ENCODE results near the gene PLEKHG5. TPM values are rescaled to one million over a fixed set of nuclear protein-coding genes. Genes with fewer than 3 reads are reported as not detected.
"Not testable (repeated sequence)": the region's sequence is repeated elsewhere in the genome, so short reads cannot be mapped to it uniquely, and the experiment has no call there.

PLEKHG5 gene
- polyA plus RNA-seq, 3 donors: 0.03 TPM; not detected in 2

DNA sequence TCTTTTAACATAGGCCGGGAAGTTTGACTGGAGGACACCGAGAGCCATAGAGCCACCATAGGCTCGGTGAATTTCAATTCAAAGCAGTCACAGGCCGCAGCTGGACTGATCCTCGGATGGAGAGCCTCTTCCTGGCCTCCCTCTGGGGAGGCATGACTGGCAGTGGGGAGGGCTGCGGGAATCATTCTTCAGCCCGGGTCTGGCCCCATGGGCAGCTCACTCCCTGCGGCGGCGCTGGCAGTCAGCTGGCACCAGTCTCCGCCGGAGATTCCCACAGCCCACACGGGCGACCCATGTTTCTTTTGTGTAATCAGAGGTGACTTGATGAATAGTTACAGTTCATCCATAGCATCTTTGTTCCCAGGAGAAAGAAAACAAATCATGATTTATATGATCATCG lies 56.3 kb downstream of the PLEKHG5 start:
- H3K27me3 Mint-ChIP-seq (ENCODE audit: low read depth in 3 of 3): peaks cover 22 to 46% (median 22%) of the 10 kb centered on the region in 3 donors
- TF ChIP-seq, protein P1, sequence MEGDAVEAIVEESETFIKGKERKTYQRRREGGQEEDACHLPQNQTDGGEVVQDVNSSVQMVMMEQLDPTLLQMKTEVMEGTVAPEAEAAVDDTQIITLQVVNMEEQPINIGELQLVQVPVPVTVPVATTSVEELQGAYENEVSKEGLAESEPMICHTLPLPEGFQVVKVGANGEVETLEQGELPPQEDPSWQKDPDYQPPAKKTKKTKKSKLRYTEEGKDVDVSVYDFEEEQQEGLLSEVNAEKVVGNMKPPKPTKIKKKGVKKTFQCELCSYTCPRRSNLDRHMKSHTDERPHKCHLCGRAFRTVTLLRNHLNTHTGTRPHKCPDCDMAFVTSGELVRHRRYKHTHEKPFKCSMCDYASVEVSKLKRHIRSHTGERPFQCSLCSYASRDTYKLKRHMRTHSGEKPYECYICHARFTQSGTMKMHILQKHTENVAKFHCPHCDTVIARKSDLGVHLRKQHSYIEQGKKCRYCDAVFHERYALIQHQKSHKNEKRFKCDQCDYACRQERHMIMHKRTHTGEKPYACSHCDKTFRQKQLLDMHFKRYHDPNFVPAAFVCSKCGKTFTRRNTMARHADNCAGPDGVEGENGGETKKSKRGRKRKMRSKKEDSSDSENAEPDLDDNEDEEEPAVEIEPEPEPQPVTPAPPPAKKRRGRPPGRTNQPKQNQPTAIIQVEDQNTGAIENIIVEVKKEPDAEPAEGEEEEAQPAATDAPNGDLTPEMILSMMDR (IDR thresholded peaks at IDR 0.05): no peak
- intact Hi-C loops (cut with micrococcal nuclease): no loop called here

DNA sequence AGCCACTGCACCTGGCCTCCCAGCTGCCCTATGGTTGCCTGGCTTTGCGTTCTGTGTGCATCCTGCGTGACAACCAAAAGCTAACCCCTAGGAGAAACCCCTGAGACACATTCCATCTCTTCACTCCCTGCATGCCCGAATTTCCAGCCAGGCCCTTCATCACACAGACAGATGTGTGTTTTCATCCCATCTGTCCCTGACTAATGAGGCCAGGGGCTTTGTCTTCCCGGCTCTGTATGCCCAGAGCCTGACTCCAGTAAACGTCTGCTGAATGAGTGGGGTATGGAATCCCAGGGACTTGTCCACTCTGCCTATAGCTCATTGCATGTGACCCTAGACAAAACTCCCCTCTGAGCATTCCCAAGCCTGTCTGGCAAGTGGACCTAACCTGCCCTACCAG lies 57.3 kb downstream of the PLEKHG5 start:
- WGBS (ENCODE audit: insufficient coverage): 100% methylated on average over 1 of the region's 5 CpGs
- Histone ChIP-seq H4K20me1 (ENCODE audit: insufficient read depth, low read length) (no peaks in the 10 kb centered on the region), H3K27ac (ENCODE audit: low read depth in 1 of 2, low read length in 2 of 2) (no peak overlapping the region), H3K4me1 (ENCODE audit: control insufficient read depth in 1 of 2, insufficient read depth in 2 of 2, low read length in 2 of 2) (no peaks in the 10 kb centered on the region), H3K4me3 (replicated peaks in 1 of 3; ENCODE audit: low read depth in 2 of 3, low read length in 3 of 3) (no peak overlapping the region), H3K36me3 (replicated peaks in 1 of 2; ENCODE audit: control insufficient read depth in 1 of 2, insufficient read depth in 2 of 2, low read length in 2 of 2) (no peaks in the 10 kb centered on the region), H3K27me3 (ENCODE audit: control insufficient read depth in 2 of 2, insufficient read depth in 2 of 2, low read length in 2 of 2) (peaks cover 2 to 8% of the 10 kb centered on the region in 2 donors), H3K9me3 (replicated peaks in 1 of 2; ENCODE audit: control insufficient read depth in 1 of 2, insufficient read depth in 1 of 2, low read length in 2 of 2) (no peaks in the 10 kb centered on the region), H3K9ac (ENCODE audit: insufficient read depth, low read length, poor library complexity, severe bottlenecking) (no peak overlapping the region), H3K4me2 (replicated peaks; ENCODE audit: extremely low read depth, low read length, poor library complexity, severe bottlenecking) (no peak overlapping the region), H3K79me2 (ENCODE audit: insufficient read depth, low read length) (no peaks in the 10 kb centered on the region), H2AFZ (ENCODE audit: insufficient read depth, low read depth, low read length, poor library complexity, severe bottlenecking) (no peak overlapping the region)
- intact Hi-C loops (cut with micrococcal nuclease): no loop called here
- Mint-ChIP-seq H3K27ac (no peak overlapping the region), H3K9me3 (no peaks in the 10 kb centered on the region), H3K36me3 (no peaks in the 10 kb centered on the region), H3K4me1 (peaks cover under 1% of the 10 kb centered on the region), H3K4me3 (no peak overlapping the region), H3K27me3 (ENCODE audit: low read depth in 3 of 3) (peaks cover 16 to 46% (median 19%) of the 10 kb centered on the region in 3 donors)
- no peak for DNase-seq
- TF ChIP-seq, protein P1 (IDR thresholded peaks at IDR 0.05): no peak

More for the DNA sequence above, 56.3 kb downstream of the PLEKHG5 start:
- H3K4me1 ChIP-seq (ENCODE audit: control insufficient read depth in 1 of 2, insufficient read depth in 2 of 2, low read length in 2 of 2): peaks cover 0 to 3% of the 10 kb centered on the region in 2 donors
- peaks cover 2 to 14% of the 10 kb centered on the region in 2 donors for H3K27me3 ChIP-seq (ENCODE audit: control insufficient read depth in 2 of 2, insufficient read depth in 2 of 2, low read length in 2 of 2)
- H3K9me3 ChIP-seq (replicated peaks in 1 of 2; ENCODE audit: control insufficient read depth in 1 of 2, insufficient read depth in 1 of 2, low read length in 2 of 2): no peaks in the 10 kb centered on the region
- H4K20me1 ChIP-seq (ENCODE audit: insufficient read depth, low read length): no peaks in the 10 kb centered on the region
- no peak overlapping the region for H3K4me3 ChIP-seq (replicated peaks in 1 of 3; ENCODE audit: low read depth in 2 of 3, low read length in 3 of 3)
- H3K9ac ChIP-seq (ENCODE audit: insufficient read depth, low read length, poor library complexity, severe bottlenecking): no peak overlapping the region
- H3K4me3 Mint-ChIP-seq: no peak overlapping the region
- peaks cover 0 to 5% (median 0%) of the 10 kb centered on the region in 7 donors for H3K9me3 Mint-ChIP-seq
- H3K27ac ChIP-seq (ENCODE audit: low read depth in 1 of 2, low read length in 2 of 2): no peak overlapping the region
- 90% methylated on average over 7 of the region's 15 CpGs for WGBS (ENCODE audit: insufficient coverage)
- H3K36me3 ChIP-seq (replicated peaks in 1 of 2; ENCODE audit: control insufficient read depth in 1 of 2, insufficient read depth in 2 of 2, low read length in 2 of 2): no peaks in the 10 kb centered on the region
- H3K36me3 Mint-ChIP-seq: no peaks in the 10 kb centered on the region
- H2AFZ ChIP-seq (ENCODE audit: insufficient read depth, low read depth, low read length, poor library complexity, severe bottlenecking): no peak overlapping the region
- no peak overlapping the region for H3K27ac Mint-ChIP-seq
- H3K79me2 ChIP-seq (ENCODE audit: insufficient read depth, low read length): no peaks in the 10 kb centered on the region
- peaks cover 3% of the 10 kb centered on the region for H3K4me1 Mint-ChIP-seq
- no peak for DNase-seq
- H3K4me2 ChIP-seq (replicated peaks; ENCODE audit: extremely low read depth, low read length, poor library complexity, severe bottlenecking): no peak overlapping the region

DNA sequence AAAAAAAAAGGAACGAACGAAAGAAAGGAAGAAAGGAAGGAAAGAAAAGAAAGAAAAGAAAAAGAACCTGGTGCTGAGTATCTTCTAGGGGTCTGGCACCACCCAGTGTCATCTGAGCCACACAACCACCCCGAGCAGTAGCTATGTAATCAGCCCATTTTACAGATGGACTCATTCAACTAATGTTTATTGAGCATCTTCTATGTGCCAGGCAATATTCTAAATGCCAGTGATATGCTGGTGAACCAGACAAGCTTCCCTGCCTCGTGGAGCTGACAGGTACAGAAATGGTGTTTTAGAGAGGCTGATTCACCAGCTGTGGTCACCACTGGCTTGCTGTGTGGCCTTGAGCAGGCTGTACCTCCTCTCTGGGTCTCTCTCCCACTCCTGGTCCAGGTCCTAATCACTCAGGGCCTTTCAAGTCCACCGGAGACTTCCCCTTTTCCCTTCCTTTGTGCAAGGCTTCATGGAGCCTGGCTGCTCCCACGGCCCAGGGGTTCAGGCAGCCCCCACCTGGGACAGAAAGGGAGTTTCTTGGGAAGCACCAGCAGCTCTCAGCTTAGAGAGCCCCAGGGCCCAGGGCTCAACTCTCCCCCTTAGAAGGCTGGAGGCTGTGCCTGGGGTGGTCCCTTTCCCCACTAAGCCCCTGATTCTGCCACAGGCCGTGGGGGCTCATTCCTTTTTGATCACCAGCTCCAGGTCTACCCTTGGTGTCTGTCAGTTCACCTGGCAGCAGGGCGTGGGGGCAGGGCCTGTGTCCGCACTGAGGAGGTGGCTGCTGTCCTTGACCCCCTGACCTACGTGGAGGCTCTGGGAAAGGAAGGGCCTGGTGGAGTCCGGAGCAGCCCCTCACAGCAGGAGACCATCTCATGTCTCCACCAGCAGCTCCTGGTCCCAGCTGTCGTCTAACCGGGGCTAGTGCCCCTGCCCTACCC lies 59.6 kb downstream of the PLEKHG5 start:
- H3K27me3 ChIP-seq (ENCODE audit: control insufficient read depth in 2 of 2, insufficient read depth in 2 of 2, low read length in 2 of 2); intact Hi-C loops (cut with micrococcal nuclease); H3K4me2 ChIP-seq (replicated peaks; ENCODE audit: extremely low read depth, low read length, poor library complexity, severe bottlenecking); H3K4me1 ChIP-seq (ENCODE audit: control insufficient read depth in 1 of 2, insufficient read depth in 2 of 2, low read length in 2 of 2); H3K4me3 Mint-ChIP-seq; H3K4me1 Mint-ChIP-seq; H3K9ac ChIP-seq (ENCODE audit: insufficient read depth, low read length, poor library complexity, severe bottlenecking); H3K4me3 ChIP-seq (replicated peaks in 1 of 3; ENCODE audit: low read depth in 2 of 3, low read length in 3 of 3); H3K27ac Mint-ChIP-seq; H3K36me3 Mint-ChIP-seq; H3K79me2 ChIP-seq (ENCODE audit: insufficient read depth, low read length); H3K36me3 ChIP-seq (replicated peaks in 1 of 2; ENCODE audit: control insufficient read depth in 1 of 2, insufficient read depth in 2 of 2, low read length in 2 of 2); H3K9me3 Mint-ChIP-seq; H3K27ac ChIP-seq (ENCODE audit: low read depth in 1 of 2, low read length in 2 of 2); H2AFZ ChIP-seq (ENCODE audit: insufficient read depth, low read depth, low read length, poor library complexity, severe bottlenecking); H3K9me3 ChIP-seq (replicated peaks in 1 of 2; ENCODE audit: control insufficient read depth in 1 of 2, insufficient read depth in 1 of 2, low read length in 2 of 2); H4K20me1 ChIP-seq (ENCODE audit: insufficient read depth, low read length); DNase-seq: not testable (repeated sequence)
- H3K27me3 Mint-ChIP-seq (ENCODE audit: low read depth in 3 of 3): peaks cover 14 to 38% (median 20%) of the 10 kb centered on the region in 3 donors
- WGBS (ENCODE audit: insufficient coverage): 69% methylated on average over 9 of the region's 13 CpGs

Measured in CD14-positive monocyte (primary cell).